DMS114 treated with DMSO at 0.1 percent for 48 hours (cell line): ENCODE measurements around the gene TRIM13.

Experiments used
- DNase-seq: peaks from one replicate; lab custom pipeline; 2025; ENCODE audit not compliant: unreplicated experiment; lab: John Stamatoyannopoulos, UW

The TRIM13 gene

GRCh38 chr13:49996161-49996915 lies 504 bp upstream of the TRIM13 start:
- DNase-seq: peak; percentile 31

- no peak for DNase-seq
Measured at GRCh38 chr13:49997955-49998354, 1.1 kb downstream of the TRIM13 start.

GRCh38 chr13:49998714-49999624 lies 2.1 kb downstream of the TRIM13 start:
- DNase-seq: no peak

- no peak for DNase-seq
Measured at GRCh38 chr13:50001287-50001686, 4.4 kb downstream of the TRIM13 start.

- no peak for DNase-seq
Measured at GRCh38 chr13:50006426-50007135, 9.7 kb downstream of the TRIM13 start.

- no peak for DNase-seq
Measured at GRCh38 chr13:50011461-50011860, 14.6 kb downstream of the TRIM13 start.

DNA sequence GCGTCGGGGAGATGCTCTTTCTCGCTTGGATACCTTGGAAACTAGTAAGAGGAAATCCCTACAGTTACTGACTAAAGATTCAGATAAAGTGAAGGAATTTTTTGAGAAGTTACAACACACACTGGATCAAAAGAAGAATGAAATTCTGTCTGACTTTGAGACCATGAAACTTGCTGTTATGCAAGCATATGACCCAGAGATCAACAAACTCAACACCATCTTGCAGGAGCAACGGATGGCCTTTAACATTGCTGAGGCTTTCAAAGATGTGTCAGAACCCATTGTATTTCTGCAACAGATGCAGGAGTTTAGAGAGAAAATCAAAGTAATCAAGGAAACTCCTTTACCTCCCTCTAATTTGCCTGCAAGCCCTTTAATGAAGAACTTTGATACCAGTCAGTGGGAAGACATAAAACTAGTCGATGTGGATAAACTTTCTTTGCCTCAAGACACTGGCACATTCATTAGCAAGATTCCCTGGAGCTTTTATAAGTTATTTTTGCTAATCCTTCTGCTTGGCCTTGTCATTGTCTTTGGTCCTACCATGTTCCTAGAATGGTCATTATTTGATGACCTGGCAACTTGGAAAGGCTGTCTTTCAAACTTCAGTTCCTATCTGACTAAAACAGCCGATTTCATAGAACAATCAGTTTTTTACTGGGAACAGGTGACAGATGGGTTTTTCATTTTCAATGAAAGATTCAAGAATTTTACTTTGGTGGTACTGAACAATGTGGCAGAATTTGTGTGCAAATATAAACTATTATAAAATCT lies 15.7 kb downstream of the TRIM13 start:
- no peak for DNase-seq

DNA sequence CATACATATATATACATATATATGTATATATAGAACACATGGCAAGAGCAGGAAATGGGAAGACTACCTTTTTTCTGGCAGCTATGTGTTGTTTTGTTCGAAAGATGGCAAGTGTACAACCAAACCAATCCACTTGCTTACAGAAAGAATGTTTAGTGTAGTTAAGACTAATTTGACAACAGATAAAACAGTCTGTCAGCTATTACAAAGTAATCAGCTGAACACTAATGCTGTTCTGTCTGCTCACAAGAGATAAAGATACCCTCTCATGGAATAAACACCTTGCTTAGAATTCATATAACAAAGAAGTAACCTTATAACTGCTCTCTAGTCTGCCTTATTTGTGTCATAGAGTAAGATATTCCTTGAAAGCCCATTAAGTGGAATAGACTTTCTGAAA lies 17.5 kb downstream of the TRIM13 start:
- no peak for DNase-seq

DNA sequence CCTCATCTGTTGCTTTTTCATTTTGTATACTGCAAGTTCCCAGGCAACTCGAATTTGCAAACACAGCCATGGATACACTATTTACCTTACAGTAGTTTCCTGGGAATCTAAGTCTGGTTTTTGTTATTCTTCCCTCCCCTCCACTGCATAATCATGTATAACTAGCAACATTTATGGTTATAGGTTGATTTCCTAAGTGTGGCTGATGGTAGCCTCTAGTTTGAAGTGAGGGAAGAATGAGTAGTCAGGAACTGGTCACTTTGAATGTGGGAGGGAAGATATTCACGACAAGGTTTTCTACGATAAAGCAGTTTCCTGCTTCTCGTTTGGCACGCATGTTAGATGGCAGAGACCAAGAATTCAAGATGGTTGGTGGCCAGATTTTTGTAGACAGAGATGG lies 18.4 kb downstream of the TRIM13 start, which contains the start of gene KCNRG:
TSS of gene KCNRG (plus strand) at position 187 of the 400 bp plus-strand sequence. CDS start at position 237, 50 bp downstream.
- no peak for DNase-seq

DNA sequence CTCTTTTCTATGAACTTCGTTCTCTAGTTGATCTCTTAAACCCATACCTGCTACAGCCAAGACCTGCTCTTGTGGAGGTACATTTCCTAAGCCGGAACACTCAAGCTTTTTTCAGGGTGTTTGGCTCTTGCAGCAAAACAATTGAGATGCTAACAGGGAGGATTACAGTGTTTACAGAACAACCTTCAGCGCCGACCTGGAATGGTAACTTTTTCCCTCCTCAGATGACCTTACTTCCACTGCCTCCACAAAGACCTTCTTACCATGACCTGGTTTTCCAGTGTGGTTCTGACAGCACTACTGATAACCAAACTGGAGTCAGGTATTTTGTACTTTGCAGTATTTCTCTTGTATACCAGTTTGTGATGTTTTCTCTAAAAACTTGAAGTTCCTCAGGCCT lies 18.9 kb downstream of the TRIM13 start:
- no peak for DNase-seq

- no peak for DNase-seq
Measured at GRCh38 chr13:50016444-50016843, 19.6 kb downstream of the TRIM13 start.

GRCh38 chr13:50017819-50018218 lies 21.0 kb downstream of the TRIM13 start:
- DNase-seq: no peak

DNA sequence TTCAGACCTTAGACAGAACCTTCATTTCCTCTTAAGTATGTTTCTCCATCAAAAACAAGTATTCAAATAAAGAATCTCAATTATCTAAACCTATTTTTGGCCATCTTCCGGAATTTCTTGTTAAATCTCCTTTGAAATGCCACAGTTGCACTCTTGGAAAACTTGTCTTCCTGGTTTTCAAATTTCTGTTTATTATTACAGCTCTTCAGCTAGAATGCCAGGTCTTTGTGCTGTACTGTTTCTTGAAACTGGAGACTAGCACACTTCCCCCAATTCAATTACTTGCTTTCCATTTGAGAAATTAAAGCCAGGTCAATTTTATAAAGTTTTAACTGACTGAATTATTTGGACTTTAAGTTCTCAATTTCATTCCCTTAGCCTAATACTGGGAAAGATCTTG lies 28.6 kb downstream of the TRIM13 start:
- no peak for DNase-seq

GRCh38 chr13:50026788-50027473 lies 30.1 kb downstream of the TRIM13 start:
- DNase-seq: no peak

- no peak for DNase-seq
Measured at GRCh38 chr13:50030315-50030714, 33.5 kb downstream of the TRIM13 start.

DNA sequence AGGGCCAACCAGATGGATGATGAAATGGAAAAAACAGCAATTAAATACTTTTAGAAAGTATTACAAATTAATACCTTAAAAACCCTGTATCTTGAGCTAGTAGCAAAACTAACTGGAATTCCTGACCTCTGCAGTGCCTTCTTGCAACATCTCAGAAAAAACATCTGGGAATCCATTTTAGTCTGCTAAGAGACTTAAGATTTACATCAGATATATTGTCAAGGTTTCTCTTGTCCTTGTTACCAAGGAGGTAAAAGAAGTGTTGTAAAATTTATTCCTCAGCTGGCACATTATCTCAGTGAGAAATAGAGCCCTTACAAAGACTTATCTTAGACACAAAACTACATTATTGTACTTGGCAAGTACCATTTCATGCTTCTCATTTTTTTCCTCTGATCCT lies 36.9 kb downstream of the TRIM13 start:
- DNase-seq: no peak

DNA sequence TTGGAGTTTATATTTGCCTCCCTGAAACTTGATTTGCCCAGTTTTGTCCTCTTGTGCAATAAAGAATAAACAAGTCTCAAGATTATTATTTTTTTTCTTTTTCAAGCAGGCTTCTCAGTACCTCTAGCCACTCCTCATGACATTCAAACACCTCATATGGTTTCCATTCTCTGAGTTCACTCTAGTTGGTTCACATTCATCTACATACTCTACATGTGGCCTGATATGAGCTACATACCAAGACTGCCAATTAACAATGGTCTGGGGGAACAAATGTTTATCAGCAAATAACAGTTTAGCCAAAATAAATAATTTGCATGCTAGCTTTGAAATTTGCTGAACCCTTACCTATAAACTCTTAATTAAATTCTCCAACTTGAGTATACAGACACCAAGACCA lies 40.9 kb downstream of the TRIM13 start:
- no peak for DNase-seq

DNA sequence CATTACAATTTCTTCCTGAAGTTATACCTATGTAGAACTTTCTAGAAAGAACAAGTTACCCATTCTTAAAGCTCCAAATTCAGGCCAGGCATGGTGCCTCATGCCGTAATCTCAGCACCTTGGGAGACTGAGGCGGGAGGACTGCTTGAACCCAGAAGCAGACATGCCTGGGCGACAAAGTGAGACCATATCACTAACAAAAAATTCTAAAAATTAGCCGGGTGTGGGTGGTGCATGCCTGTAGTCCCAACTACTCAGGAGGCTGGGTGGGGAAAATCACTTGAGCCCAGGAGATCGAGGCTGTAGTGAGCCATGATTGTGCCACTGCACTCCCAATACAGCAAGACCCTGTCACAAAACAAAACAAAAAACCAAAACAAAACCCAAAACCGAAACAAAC lies 41.4 kb downstream of the TRIM13 start:
- no peak for DNase-seq

DNA sequence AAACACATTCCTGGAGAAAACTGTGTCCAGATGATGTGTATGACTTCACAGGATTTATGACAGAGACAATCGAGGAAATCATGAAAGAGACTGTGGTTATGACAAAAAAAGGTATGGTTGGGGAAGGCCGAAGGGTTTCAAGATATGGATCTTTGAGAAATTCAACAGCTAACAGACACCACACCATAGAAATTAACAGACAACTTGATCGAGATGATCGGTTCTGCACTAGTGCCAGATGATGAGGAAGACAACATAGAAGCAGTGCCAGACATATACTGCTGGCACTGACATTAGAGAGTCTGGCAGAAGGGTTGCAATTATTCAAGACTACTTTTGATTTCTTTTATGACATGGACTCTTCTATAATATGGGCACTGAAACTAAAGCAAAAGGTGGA lies 55.6 kb downstream of the TRIM13 start:
- DNase-seq: no peak

DNA sequence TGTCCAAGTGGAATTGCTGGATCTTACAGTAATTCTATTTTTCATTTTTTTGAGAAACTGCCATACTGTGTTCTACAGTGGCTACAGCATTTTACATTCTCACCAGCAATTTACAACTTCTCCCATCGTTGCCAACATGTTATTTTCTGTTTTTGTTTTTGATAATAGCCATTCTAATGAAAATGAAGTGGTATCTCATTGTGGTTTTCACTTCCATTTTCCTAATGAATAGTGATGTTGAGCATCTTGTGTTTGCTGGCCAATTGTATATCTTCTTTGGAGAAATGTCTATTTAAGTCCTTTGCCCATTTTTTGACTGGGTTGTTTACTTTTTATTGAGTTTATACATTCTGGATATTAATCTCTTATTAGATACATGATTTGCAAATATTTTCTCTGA lies 57.0 kb downstream of the TRIM13 start:
- DNase-seq: no peak
